Raji (cell line): ENCODE results near the gene PLCH2.

Source experiments
- POLR2A ChIP-seq: IDR thresholded peaks from 2 replicates; pipeline ENCODE4 v1.6.1; 2011; ENCODE audit warnings: low read depth, low read length, control low read depth; ENCODE audit not compliant: insufficient read depth

The PLCH2 gene

GRCh38 chr1:2540816-2541492 lies 64.9 kb downstream of the PLCH2 start:
- TF ChIP-seq POLR2A = no peak

- no peak for TF ChIP-seq POLR2A
These were observed 65.6 kb downstream of the PLCH2 start for GRCh38 chr1:2541619-2542245.

GRCh38 chr1:2542246-2542915 lies 66.3 kb downstream of the PLCH2 start:
- TF ChIP-seq POLR2A = no peak

- TF ChIP-seq POLR2A = no peak
These were observed 67.5 kb downstream of the PLCH2 start for GRCh38 chr1:2543543-2544092.

- no peak for TF ChIP-seq POLR2A
These were observed 68.2 kb downstream of the PLCH2 start for GRCh38 chr1:2544093-2544874.

- TF ChIP-seq POLR2A = no peak
These were observed 69.0 kb downstream of the PLCH2 start for GRCh38 chr1:2544875-2545640.

GRCh38 chr1:2545754-2546514 lies 69.8 kb downstream of the PLCH2 start:
- peak; percentile 95 for TF ChIP-seq POLR2A

GRCh38 chr1:2546515-2547209 lies 70.6 kb downstream of the PLCH2 start:
- no peak for TF ChIP-seq POLR2A

- TF ChIP-seq POLR2A = peak; percentile 57
These were observed 71.3 kb downstream of the PLCH2 start for GRCh38 chr1:2547210-2548067.

- TF ChIP-seq POLR2A = peak; percentile 63
These were observed 72.0 kb downstream of the PLCH2 start for GRCh38 chr1:2548068-2548589.

GRCh38 chr1:2552189-2552588 lies 76.1 kb downstream of the PLCH2 start:
- TF ChIP-seq POLR2A = no peak
